Effector memory CD4-positive, alpha-beta T cell (primary cell): ENCODE data around the gene PCDHGC3.
A peak's percentile ranks its signal among the peaks of the same experiment; 100 is the strongest.

Experiments
- DNase-seq, 3 donors: peaks; one replicate each; pipeline ENCODE4 v3.0.0-alpha.2; 2020
- H3K27ac ChIP-seq: 2 replicates; pipeline ENCODE4 v1.7.0; 2013; ENCODE audit warnings: mild to moderate bottlenecking, low read length, moderate library complexity; ENCODE audit not compliant: insufficient read depth, poor library complexity, severe bottlenecking
- H3K27me3 ChIP-seq: replicated peaks from 2 replicates; pipeline ENCODE4 v1.7.0; 2013; ENCODE audit warnings: mild to moderate bottlenecking, low read length; ENCODE audit not compliant: insufficient read depth, control insufficient read depth, poor library complexity, severe bottlenecking
- H3K36me3 ChIP-seq: 2 replicates; pipeline ENCODE4 v1.7.0; 2013; ENCODE audit warnings: mild to moderate bottlenecking, low read length, moderate library complexity; ENCODE audit not compliant: control insufficient read depth, insufficient read depth
- H3K4me1 ChIP-seq: 2 replicates; pipeline ENCODE4 v1.7.0; 2013; ENCODE audit warnings: low read length, mild to moderate bottlenecking; ENCODE audit not compliant: control insufficient read depth, insufficient read depth, poor library complexity, severe bottlenecking
- H3K4me3 ChIP-seq: 2 replicates; pipeline ENCODE4 v1.7.0; 2013; ENCODE audit warnings: low read length, low read depth, mild to moderate bottlenecking; ENCODE audit not compliant: insufficient read depth, poor library complexity, severe bottlenecking
- H3K9me3 ChIP-seq: 2 replicates; pipeline ENCODE4 v1.7.0; 2013; ENCODE audit warnings: mild to moderate bottlenecking, low read length, moderate library complexity; ENCODE audit not compliant: control insufficient read depth

The PCDHGC3 gene

DNA sequence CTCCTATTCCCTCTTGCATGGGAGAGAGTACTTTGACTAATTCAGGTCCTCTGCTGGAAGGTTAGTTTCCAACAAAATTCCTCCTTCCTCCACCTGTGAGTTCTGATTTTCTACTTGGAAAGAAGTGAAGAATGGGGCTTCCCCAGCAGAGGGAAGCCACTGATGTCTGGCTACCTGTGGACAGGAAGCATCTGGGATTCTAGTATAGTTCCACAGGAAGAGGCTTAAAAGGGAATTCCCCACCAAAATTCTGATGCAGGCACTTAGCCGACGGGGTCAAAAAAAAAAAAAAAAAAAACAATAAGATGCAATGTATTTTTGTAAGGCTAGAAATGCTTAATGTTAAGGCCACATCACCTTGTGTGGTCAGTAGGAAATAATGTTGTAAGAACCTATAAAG, 46.5 kb downstream of the PCDHGC3 start:
- H3K27ac ChIP-seq: no peak overlapping the region
- H3K36me3 ChIP-seq: peaks cover 95% of the 10 kb centered on the region
- H3K4me3 ChIP-seq: no peak overlapping the region
- H3K4me1 ChIP-seq: no peaks in the 10 kb centered on the region
- no peaks in the 10 kb centered on the region for H3K27me3 ChIP-seq
- no peaks in the 10 kb centered on the region for H3K9me3 ChIP-seq
- no peak for DNase-seq

DNA sequence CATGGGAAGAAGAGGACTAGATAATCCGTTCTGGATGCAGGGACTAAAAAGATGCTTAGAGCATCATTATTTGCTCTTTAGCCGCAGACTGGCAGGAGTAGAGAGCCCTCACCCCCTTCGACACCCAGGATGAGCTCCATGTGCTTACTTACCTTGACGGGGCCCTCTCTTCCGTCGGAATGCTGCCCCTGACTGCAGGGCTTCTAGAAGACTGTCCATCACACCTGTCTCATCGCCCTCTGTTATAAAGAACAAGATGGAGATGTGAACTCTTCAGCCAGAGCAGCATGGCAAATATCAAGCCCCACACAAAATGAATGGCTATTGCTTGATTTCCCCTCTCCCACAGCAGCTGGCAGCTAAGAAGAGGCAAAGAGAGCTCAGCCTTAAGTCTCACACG, 48.2 kb downstream of the PCDHGC3 start:
- H3K4me1 ChIP-seq: no peaks in the 10 kb centered on the region

DNA sequence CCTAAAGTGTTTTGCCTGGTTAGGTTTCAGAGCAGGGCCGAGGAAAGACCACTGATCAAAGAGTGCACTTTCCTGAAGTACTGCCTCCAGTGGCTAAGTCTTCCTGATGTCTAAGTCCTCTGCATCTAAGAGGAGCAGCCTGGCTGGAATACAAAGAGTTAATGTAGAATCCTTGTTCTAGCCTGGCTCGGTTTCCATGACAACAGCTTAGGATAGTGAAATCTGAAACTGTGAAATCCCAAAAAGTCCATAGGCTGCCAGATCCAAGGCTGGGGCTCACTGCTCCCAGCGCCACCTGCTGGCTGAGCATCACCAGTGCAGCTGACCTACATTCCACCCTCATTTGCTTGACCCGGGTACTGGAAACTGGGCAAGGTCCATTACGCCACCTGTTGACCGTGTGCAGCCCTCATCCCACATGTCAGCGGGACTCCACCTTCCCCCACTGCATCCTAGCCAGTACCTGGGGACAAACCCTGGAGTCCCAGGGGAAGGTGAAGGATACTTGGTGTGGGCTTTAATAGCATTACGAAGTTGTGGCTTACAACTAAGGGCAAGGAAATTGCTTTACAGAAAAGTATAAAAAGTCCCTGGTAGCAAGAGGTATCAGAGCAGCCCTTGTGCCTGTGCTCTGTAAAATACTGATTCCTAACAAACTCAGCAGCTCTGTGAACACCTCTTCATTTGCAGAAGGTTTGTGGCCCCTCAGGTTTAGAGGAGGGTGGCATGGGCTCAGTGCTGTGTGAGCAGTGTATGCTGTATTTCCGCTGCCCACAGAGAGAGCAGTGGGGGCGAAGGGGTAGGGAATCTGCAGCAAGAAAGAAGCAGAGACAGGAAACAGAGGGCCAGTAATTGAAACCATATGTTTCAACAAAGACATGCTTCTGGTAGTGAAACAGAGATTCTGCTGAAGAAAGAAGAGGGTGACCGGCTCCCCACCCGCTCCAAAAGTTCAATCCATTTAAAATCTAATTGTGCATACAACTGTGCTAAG, 49.1 kb downstream of the PCDHGC3 start:
- Histone ChIP-seq H3K4me1 (no peaks in the 10 kb centered on the region), H3K4me3 (no peak overlapping the region), H3K9me3 (no peaks in the 10 kb centered on the region), H3K36me3 (peaks cover 97% of the 10 kb centered on the region), H3K27ac (no peak overlapping the region), H3K27me3 (no peaks in the 10 kb centered on the region)
- DNase-seq: peak; percentile 24 to 46 (median 28)

More for the DNA sequence above, 48.2 kb downstream of the PCDHGC3 start:
- peaks cover 96% of the 10 kb centered on the region for H3K36me3 ChIP-seq
- no peak for DNase-seq
- no peak overlapping the region for H3K4me3 ChIP-seq
- H3K27me3 ChIP-seq: no peaks in the 10 kb centered on the region
- H3K27ac ChIP-seq: no peak overlapping the region
- no peaks in the 10 kb centered on the region for H3K9me3 ChIP-seq

DNA sequence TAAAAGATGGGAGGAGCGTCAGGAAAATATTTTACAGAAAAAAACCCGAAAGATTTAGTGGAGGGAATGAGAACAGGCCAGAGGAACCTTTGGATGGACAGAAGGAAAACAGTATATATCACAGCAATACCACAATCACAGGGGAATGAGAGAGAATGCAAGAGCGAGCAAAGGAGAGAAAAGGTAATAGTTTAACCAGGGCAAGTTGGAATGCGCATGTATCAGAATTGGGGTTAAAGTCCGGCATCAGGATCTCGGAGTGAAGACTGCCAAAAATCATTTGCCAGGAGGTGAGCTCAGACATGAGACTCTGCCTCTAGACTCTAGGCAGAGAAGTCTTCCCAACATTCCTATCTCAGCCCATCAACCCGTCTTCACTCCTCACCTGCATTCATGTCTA, 49.9 kb downstream of the PCDHGC3 start:
- no peaks in the 10 kb centered on the region for H3K4me1 ChIP-seq
- no peak overlapping the region for H3K27ac ChIP-seq
- no peaks in the 10 kb centered on the region for H3K27me3 ChIP-seq
- H3K36me3 ChIP-seq: peaks cover 96% of the 10 kb centered on the region
- no peaks in the 10 kb centered on the region for H3K9me3 ChIP-seq
- H3K4me3 ChIP-seq: no peak overlapping the region
- DNase-seq: no peak

DNA sequence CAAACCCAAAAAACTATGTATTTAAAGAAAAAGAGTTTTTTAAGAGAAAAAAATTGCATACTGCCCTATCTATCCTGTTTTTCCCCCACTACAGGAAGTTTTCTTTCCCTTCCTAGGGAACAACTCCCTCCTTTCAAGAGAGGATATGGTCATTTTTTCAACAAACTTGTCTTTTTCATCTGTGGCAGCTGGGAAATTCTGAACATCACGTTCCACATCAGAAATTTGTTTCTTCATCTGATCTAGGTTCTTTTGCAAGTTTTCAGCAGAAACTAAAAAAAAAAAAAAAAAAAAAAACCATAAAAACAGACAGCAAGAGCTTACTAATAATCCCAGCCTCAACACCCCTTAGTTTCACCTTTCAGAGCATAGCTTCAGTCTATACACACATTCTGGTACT, 51.7 kb downstream of the PCDHGC3 start:
- no peak overlapping the region for H3K4me3 ChIP-seq
- peaks cover 95% of the 10 kb centered on the region for H3K36me3 ChIP-seq
- H3K27ac ChIP-seq: no peak overlapping the region
- no peaks in the 10 kb centered on the region for H3K27me3 ChIP-seq
- no peak for DNase-seq
- no peaks in the 10 kb centered on the region for H3K9me3 ChIP-seq
- H3K4me1 ChIP-seq: no peaks in the 10 kb centered on the region
